Spleen (tissue), 11 donors: Measurements from ENCODE around the gene CDHR3. TPM values are rescaled to one million over a fixed set of nuclear protein-coding genes. Genes with fewer than 3 reads are reported as not detected.
"Not testable (repeated sequence)": the region's sequence is repeated elsewhere in the genome, so short reads cannot be mapped to it uniquely, and the experiment has no call there.

Experiments used
- DNase-seq: peaks from one replicate; pipeline ENCODE4 v3.0.0-alpha.2; 2020
- H3K27ac ChIP-seq, 8 donors: fragments of 200-600 bp; sonication (generic) in 7 of 8; 1 replicate in 4 of 8; 2 replicates in 4 of 8; pipeline versions ENCODE4 v1.5.0 to v1.8.0; 2016 to 2021; ENCODE audit warnings: inconsistent platforms in 4 of 8, mild to moderate bottlenecking in 4 of 8, moderate library complexity in 1 of 8
- H3K27me3 ChIP-seq, 7 donors: fragments of 200-600 bp; sonication (generic) in 6 of 7; replicated peaks in 1 of 7; 1 replicate in 4 of 7; 2 replicates in 3 of 7; pipeline versions ENCODE4 v1.5.0 to v1.8.0; 2016 to 2021; ENCODE audit warnings: inconsistent platforms in 3 of 7, mild to moderate bottlenecking in 1 of 7
- H3K36me3 ChIP-seq, 6 donors: fragments of 200-600 bp; sonication (generic) in 5 of 6; 1 replicate in 4 of 6; 2 replicates in 2 of 6; pipeline versions ENCODE4 v1.5.0 to v1.8.0; 2016 to 2021; ENCODE audit warnings: inconsistent platforms in 2 of 6
- H3K4me1 ChIP-seq, 6 donors: fragments of 200-600 bp; sonication (generic) in 5 of 6; 1 replicate in 3 of 6; 2 replicates in 3 of 6; pipeline versions ENCODE4 v1.5.0 to v1.8.0; 2016 to 2021; ENCODE audit warnings: inconsistent platforms in 3 of 6
- H3K4me3 ChIP-seq, 8 donors: fragments of 200-600 bp; sonication (generic) in 7 of 8; 1 replicate in 4 of 8; 2 replicates in 4 of 8; pipeline versions ENCODE4 v1.5.0 to v1.8.0; 2016 to 2021; ENCODE audit warnings: inconsistent platforms in 4 of 8, mild to moderate bottlenecking in 4 of 8, moderate library complexity in 2 of 8
- H3K9me3 ChIP-seq, 8 donors: fragments of 200-600 bp; sonication (generic) in 7 of 8; 1 replicate in 4 of 8; 2 replicates in 4 of 8; pipeline versions ENCODE4 v1.5.0 to v1.8.0; 2016 to 2021; ENCODE audit warnings: inconsistent platforms in 4 of 8
- POLR2A ChIP-seq, 3 donors: fragments of 450-650 bp; IDR thresholded peaks; one replicate each; pipeline ENCODE4 v1.5.1; 2017; ENCODE audit warnings: antibody characterized with exemption in 3 of 3, mild to moderate bottlenecking in 1 of 3
- POLR2AphosphoS5 ChIP-seq, 3 donors: sonication (generic); formaldehyde crosslinking; IDR thresholded peaks; one replicate each; pipeline ENCODE4 v1.5.1; 2017; ENCODE audit warnings: antibody characterized with exemption in 3 of 3
- WGBS, 5 donors: extraction: QIAGEN DNeasy Blood & Tissue Kit in 3 of 5; methylation state at CpG; one replicate each; pipeline versions ENCODE4 v1.1.5 to v1.1.7; 2013 to 2018; 5-methylcytosine and 5-hydroxymethylcytosine counted together
- intact Hi-C: fragments of 100-400 bp; cut with DNase I; formaldehyde crosslinking; loops from one replicate; pipeline ENCODE4 v1.15.0; 2023; ENCODE audit warnings: low total_unique reads
- polyA plus RNA-seq, 3 donors: library from polyadenylated mRNA; stranded (reverse); fragments of 200-250 nt; gene quantifications; one replicate each; pipeline ENCODE4 v1.2.1, GENCODE V29; 2013
- total RNA-seq, 7 donors: library from RNA; depleted of rRNA in 3 of 7; stranded (reverse); fragments of >200 nt in 3 of 7; fragmentation: NEBNext Ultra II Directional in 4 of 7; extraction: Animal tissue kit (Norgen Biotek cat#: 25700) in 4 of 7; gene quantifications; one replicate each; pipeline versions ENCODE4 v1.1.0 to v1.2.1, GENCODE V29; 2016 to 2021
- TF ChIP-seq, protein P1 (sequence below), 11 experiments: fragments of 200-600 bp in 7 of 11; fragments of 450-650 bp in 4 of 11; sonication (generic) in 4 of 11; IDR thresholded peaks in 8 of 11; conservative IDR thresholded peaks in 3 of 11; 1 replicate in 7 of 11; 2 replicates in 4 of 11; pipeline versions ENCODE4 v1.4.0 to v1.8.0; 2016 to 2021; ENCODE audit warnings: antibody characterized with exemption in 11 of 11, inconsistent platforms in 4 of 11, mild to moderate bottlenecking in 1 of 11
- donor health status: healthy with polysubstance abuse.
- donor health status: DM: no; HTN: no; CAD: no; lungs with moderate emphysema.
- donor health status: DM: no; HTN: no; CAD: no.
- donor health status: Bipolar disorder and iron deficiency.
- donor health status: healthy.
- donor health status: DM: no; HTN: no; CAD: no.
- donor health status: DM: yes; HTN: yes; CAD: no.

CDHR3 gene
- total and polyA plus RNA-seq, 10 donors = 0.32 to 3.8 (median 1.2) TPM

DNA sequence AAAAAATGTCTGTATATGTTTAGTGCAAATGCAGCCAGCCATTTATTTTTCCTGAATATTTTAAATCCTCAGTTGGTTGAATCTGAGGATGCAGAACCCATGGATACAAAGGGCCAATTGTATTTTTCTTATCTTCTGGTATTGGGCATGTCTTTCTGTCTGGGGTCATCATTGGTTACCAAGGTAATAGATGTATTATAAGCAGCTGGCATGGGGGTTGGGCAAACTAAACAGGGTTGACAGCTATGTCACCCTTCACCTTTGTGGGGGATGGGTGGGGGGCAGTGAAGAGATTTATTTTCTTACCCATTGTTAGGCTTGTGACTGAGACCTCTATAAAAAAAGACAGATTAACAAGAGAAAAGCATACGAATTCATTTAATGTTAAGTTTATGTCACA lies 38.8 kb downstream of the CDHR3 start:
- no peak for DNase-seq
- Histone ChIP-seq H3K36me3 (no peaks in the 10 kb centered on the region), H3K4me1 (no peaks in the 10 kb centered on the region), H3K4me3 (no peak overlapping the region), H3K27me3 (peaks cover 0 to 6% (median 0%) of the 10 kb centered on the region in 7 donors), H3K9me3 (peaks cover 0 to 16% (median 10%) of the 10 kb centered on the region in 8 donors), H3K27ac (no peak overlapping the region)
- intact Hi-C loops = loop anchor here (10.0 kb wide), 1 partner anchor 347 kb away; no protein-coding TSS in a partner anchor
- 75 to 97% (median 91%) methylated on average over 1 of the region's 1 CpG for WGBS, 5 donors
- TF ChIP-seq POLR2AphosphoS5 (IDR thresholded peaks at IDR 0.05) (no peak), POLR2A (IDR thresholded peaks at IDR 0.05) (no peak)
- TF ChIP-seq, protein P1, sequence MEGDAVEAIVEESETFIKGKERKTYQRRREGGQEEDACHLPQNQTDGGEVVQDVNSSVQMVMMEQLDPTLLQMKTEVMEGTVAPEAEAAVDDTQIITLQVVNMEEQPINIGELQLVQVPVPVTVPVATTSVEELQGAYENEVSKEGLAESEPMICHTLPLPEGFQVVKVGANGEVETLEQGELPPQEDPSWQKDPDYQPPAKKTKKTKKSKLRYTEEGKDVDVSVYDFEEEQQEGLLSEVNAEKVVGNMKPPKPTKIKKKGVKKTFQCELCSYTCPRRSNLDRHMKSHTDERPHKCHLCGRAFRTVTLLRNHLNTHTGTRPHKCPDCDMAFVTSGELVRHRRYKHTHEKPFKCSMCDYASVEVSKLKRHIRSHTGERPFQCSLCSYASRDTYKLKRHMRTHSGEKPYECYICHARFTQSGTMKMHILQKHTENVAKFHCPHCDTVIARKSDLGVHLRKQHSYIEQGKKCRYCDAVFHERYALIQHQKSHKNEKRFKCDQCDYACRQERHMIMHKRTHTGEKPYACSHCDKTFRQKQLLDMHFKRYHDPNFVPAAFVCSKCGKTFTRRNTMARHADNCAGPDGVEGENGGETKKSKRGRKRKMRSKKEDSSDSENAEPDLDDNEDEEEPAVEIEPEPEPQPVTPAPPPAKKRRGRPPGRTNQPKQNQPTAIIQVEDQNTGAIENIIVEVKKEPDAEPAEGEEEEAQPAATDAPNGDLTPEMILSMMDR (IDR thresholded peaks at IDR 0.05 in 8 of 11, conservative IDR thresholded peaks at IDR 0.05 in 3 of 11) = no peak

DNA sequence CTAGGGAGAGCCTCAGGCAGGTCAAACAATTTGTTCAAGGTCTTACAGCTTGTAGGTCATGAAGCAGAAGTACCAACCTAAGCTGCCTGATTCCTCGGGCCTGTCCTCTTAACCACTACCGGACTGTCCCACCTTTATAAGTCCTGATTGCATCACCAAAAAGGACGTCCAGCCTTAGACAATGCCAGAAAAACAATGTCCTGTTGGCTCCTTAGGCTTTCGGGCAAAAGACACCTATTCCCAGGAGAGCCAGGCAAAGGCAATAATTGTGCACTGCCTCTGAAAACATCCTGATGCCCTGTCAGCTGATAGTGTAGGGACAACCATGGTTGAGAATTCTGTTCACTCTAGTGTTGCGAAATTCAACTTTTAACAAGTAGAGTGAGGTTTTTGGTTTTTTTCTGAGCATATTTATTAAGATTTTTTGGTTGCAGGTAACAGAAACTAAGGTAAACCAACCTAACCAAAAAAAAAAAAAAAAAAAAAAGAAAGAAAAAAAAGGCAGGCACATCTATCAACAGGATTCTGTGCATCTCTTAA lies 40.5 kb downstream of the CDHR3 start:
- no peaks in the 10 kb centered on the region for H3K36me3 ChIP-seq
- H3K27me3 ChIP-seq = peaks cover 0 to 6% (median 0%) of the 10 kb centered on the region in 7 donors
- no peak overlapping the region for H3K27ac ChIP-seq
- DNase-seq = no peak
- no peaks in the 10 kb centered on the region for H3K4me1 ChIP-seq
- WGBS, 5 donors = 78 to 94% (median 89%) methylated on average over 5 of the region's 5 CpGs
- intact Hi-C loops = loop anchor here (10.0 kb wide), 1 partner anchor 349 kb away; no protein-coding TSS in a partner anchor
- TF ChIP-seq, protein P1 (IDR thresholded peaks at IDR 0.05 in 8 of 11, conservative IDR thresholded peaks at IDR 0.05 in 3 of 11) = no peak
- no peak for TF ChIP-seq POLR2A (IDR thresholded peaks at IDR 0.05)
- no peak for TF ChIP-seq POLR2AphosphoS5 (IDR thresholded peaks at IDR 0.05)
- H3K9me3 ChIP-seq = peaks cover 0 to 30% (median 23%) of the 10 kb centered on the region in 8 donors
- H3K4me3 ChIP-seq = no peak overlapping the region

DNA sequence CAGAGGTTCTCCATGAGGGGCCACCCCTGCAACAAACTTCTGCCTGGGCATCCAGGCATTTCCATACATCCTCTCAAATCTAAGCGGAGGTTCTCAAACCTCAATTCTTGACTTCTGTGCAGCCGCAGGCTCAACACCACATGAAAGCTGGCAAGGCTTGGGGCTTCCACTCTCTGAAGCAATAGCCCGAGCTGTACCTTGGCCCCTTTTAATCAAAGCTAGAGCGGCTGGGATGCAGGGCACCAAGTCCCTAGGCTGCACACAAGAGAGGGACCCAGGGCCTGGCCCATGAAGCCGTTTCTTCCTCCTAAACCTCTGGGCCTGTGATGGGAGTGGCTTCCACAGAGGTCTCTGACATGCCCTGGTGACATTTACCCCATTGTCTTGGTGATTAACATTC lies 43.8 kb downstream of the CDHR3 start:
- H3K4me1 ChIP-seq = peaks cover 5 to 17% (median 12%) of the 10 kb centered on the region in 6 donors
- H3K36me3 ChIP-seq = no peaks in the 10 kb centered on the region
- no peak overlapping the region for H3K4me3 ChIP-seq
- no peaks in the 10 kb centered on the region for H3K27me3 ChIP-seq
- H3K9me3 ChIP-seq = peaks cover 0 to 30% (median 23%) of the 10 kb centered on the region in 8 donors
- intact Hi-C loops = loop anchor here (5.0 to 10.0 kb wide), 2 partner anchors 245 to 352 kb away; no protein-coding TSS in a partner anchor
- WGBS, 5 donors = 81 to 94% (median 92%) methylated on average over 5 of the region's 5 CpGs
- DNase-seq = no peak
- TF ChIP-seq, protein P1 (IDR thresholded peaks at IDR 0.05 in 8 of 11, conservative IDR thresholded peaks at IDR 0.05 in 3 of 11) = no peak
- no peak for TF ChIP-seq POLR2A (IDR thresholded peaks at IDR 0.05)
- TF ChIP-seq POLR2AphosphoS5 (IDR thresholded peaks at IDR 0.05) = no peak
- H3K27ac ChIP-seq = no peak overlapping the region

DNA sequence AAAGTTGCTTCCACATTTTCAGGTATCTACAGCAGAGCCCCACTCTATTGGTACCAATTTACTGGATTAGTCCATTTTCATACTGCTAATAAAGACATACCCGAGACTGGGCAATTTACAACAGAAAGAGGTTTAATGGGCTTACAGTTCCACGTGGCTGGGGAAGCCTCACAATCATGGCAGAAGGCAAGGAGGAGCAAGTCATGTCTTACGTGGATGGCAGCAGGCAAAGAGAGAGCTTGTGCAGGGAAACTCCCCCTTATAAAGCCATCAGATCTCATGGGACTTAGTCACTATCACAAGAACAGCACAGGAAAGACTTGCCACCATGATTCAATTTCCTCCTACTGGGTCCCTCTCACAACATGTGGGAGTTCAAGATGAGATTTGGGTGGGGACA lies 44.7 kb downstream of the CDHR3 start:
- intact Hi-C loops = loop anchor here (5.0 to 10.0 kb wide), 2 partner anchors 245 to 353 kb away; no protein-coding TSS in a partner anchor
- H3K4me1 ChIP-seq = peaks cover 5 to 17% (median 12%) of the 10 kb centered on the region in 6 donors
- not testable (repeated sequence) for H3K4me3 ChIP-seq, H3K27ac ChIP-seq, DNase-seq, H3K36me3 ChIP-seq, H3K27me3 ChIP-seq
- 78 to 88% (median 85%) methylated on average over 3 of the region's 3 CpGs for WGBS, 5 donors
- H3K9me3 ChIP-seq = peaks cover 0 to 30% (median 23%) of the 10 kb centered on the region in 8 donors
